GM13976 (cell line): ENCODE data around the gene PRR13.

Experiments used
- DNase-seq: peaks from one replicate; pipeline ENCODE4 v3.0.0; 2012; ENCODE audit warnings: low spot score
- CTCF ChIP-seq: IDR thresholded peaks from 2 replicates; pipeline ENCODE4 v1.5.1; 2012; ENCODE audit warnings: borderline replicate concordance, mild to moderate bottlenecking; ENCODE audit not compliant: insufficient read depth; ENCODE audit errors: extremely low read depth, missing control alignments, control extremely low read depth
- in situ Hi-C: fragments of 300-500 bp; cut with MboI; formaldehyde crosslinking; loops from one replicate; pipeline ENCODE4 v1.12.0; 2022; ENCODE audit warnings: low sequenced_read_pairs, mixed read lengths, inconsistent platforms; ENCODE audit not compliant: unreplicated experiment

The PRR13 gene

GRCh38 chr12:53454707-53455106 lies 13.2 kb downstream of the PRR13 start:
- in situ Hi-C loops = no loop called here
- TF ChIP-seq CTCF = no peak
- no peak for DNase-seq

- in situ Hi-C loops = no loop called here
- DNase-seq = no peak
- no peak for TF ChIP-seq CTCF
Measured at GRCh38 chr12:53456654-53457366, 15.3 kb downstream of the PRR13 start.

DNA sequence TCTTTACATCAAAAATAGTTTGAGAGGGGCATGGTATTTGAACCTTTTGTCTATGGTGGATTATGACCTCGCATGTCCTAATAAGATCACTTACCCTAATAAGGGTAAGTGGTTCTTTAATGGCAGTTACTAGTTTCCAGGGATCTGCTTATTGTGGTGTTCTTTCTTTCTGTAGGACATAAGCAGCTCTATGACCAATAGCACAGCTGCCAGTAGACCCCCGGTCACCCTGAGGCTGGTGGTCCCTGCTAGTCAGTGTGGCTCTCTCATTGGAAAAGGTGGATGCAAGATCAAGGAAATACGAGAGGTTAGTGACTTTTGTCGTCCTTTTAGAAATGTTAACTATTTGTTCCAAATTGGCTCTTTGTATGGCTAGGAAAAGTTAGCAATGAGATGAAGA lies 17.6 kb downstream of the PRR13 start:
- TF ChIP-seq CTCF = no peak
- in situ Hi-C loops = no loop called here

DNA sequence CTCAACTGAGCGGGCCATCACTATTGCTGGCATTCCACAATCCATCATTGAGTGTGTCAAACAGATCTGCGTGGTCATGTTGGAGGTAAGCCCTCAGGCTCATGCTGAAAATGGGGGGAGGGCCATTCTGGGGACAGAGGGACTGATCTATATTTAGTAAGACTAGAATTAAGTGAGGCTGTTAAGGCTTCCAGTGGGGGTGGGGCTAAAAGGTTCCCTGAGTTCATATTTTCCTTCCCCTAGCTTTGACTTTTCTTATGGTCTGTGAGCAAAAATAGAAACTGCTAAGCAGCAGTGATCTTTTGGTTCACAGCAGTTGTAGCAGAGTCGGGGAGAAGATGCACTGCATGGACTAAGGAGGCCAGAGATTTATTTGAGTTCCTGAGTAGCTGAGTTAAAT lies 19.5 kb downstream of the PRR13 start:
- in situ Hi-C loops = no loop called here
- TF ChIP-seq CTCF = no peak
- DNase-seq = no peak

More for the DNA sequence above, 17.6 kb downstream of the PRR13 start:
- DNase-seq = no peak

- in situ Hi-C loops = no loop called here
- no peak for TF ChIP-seq CTCF
Measured at GRCh38 chr12:53461591-53461990, 20.1 kb downstream of the PRR13 start.

GRCh38 chr12:53462935-53463334 lies 21.4 kb downstream of the PRR13 start:
- no peak for DNase-seq
- in situ Hi-C loops = no loop called here
- TF ChIP-seq CTCF = no peak

More at GRCh38 chr12:53461591-53461990, 20.1 kb downstream of the PRR13 start:
- no peak for DNase-seq
